ENCODE measurements around the gene BET1. TPM values are rescaled to one million over a fixed set of nuclear protein-coding genes. Genes with fewer than 3 reads are reported as not detected.

BET1 gene
- total and polyA plus RNA-seq, 9 of the 15 experiments (the other 6 are each of a cell fraction or from before 2014, with no cell fraction given): 15.8 to 190 (median 37.8) TPM

GRCh38 chr7:93980744-93981479, 23.2 kb downstream of the BET1 start (continued):
- TF ChIP-seq ERF (CRISPR knock-in tag; IDR thresholded peaks at IDR 0.05) (no peak), NR2C1 (IDR thresholded peaks at IDR 0.05) (no peak), NR2C1 (tag; IDR thresholded peaks at IDR 0.05) (no peak), FOXM1 (IDR thresholded peaks at IDR 0.05; ENCODE audit: low read depth) (no peak), FOXM1 (CRISPR knock-in tag; IDR thresholded peaks at IDR 0.05; ENCODE audit: low read depth) (no peak), HMGN3 (IDR thresholded peaks at IDR 0.05; ENCODE audit: borderline replicate concordance, extremely low read depth, insufficient read length, low read depth, low read length) (no peak), ZNF253 (CRISPR knock-in tag; conservative IDR thresholded peaks at IDR 0.05) (no peak), SNRNP70 (optimal IDR thresholded peaks at IDR 0.05; ENCODE audit: low read depth, low read length) (no peak), ASH1L (IDR thresholded peaks at IDR 0.05; ENCODE audit: borderline replicate concordance, low read depth, partially characterized antibody) (no peak), ZNF436 (CRISPR knock-in tag; IDR thresholded peaks at IDR 0.05) (no peak), HEY1 (CRISPR knock-in tag; IDR thresholded peaks at IDR 0.05; ENCODE audit: borderline replicate concordance) (no peak), ZNF354B (CRISPR knock-in tag; IDR thresholded peaks at IDR 0.05) (no peak), MEF2A (IDR thresholded peaks at IDR 0.05; ENCODE audit: control insufficient read depth, low read depth, low read length) (no peak), SFPQ (IDR thresholded peaks at IDR 0.05; ENCODE audit: low read depth, low read length) (no peak), FOXP1 (CRISPR knock-in tag; IDR thresholded peaks at IDR 0.05) (no peak), BHLHE40 (IDR thresholded peaks at IDR 0.05; ENCODE audit: low read length) (no peak)
- TF ChIP-seq, protein P1, sequence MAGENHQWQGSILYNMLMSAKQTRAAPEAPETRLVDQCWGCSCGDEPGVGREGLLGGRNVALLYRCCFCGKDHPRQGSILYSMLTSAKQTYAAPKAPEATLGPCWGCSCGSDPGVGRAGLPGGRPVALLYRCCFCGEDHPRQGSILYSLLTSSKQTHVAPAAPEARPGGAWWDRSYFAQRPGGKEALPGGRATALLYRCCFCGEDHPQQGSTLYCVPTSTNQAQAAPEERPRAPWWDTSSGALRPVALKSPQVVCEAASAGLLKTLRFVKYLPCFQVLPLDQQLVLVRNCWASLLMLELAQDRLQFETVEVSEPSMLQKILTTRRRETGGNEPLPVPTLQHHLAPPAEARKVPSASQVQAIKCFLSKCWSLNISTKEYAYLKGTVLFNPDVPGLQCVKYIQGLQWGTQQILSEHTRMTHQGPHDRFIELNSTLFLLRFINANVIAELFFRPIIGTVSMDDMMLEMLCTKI (IDR thresholded peaks at IDR 0.05; ENCODE audit: partially characterized antibody): no peak
